Stimulated activated CD4-positive, alpha-beta T cell treated with anti-CD3 and anti-CD28 coated beads, Interleukin-4, amount 100 ng/mL, for 4 hours (primary cell): Measurements from ENCODE around the gene ATP8A1.

Experiments
- DNase-seq, 2 experiments: peaks; one replicate each; pipeline ENCODE4 v3.0.0-alpha.2; 2020

The ATP8A1 gene

GRCh38 chr4:42458657-42459056 is 198.2 kb downstream of the ATP8A1 start:
- DNase-seq = no peak

- no peak for DNase-seq
Observed at GRCh38 chr4:42454755-42455420, 202.0 kb downstream of the ATP8A1 start.

- no peak for DNase-seq
Observed at GRCh38 chr4:42453612-42454011, 203.3 kb downstream of the ATP8A1 start.

- no peak for DNase-seq
Observed at GRCh38 chr4:42452823-42453222, 204.1 kb downstream of the ATP8A1 start.

GRCh38 chr4:42446823-42447222 is 210.1 kb downstream of the ATP8A1 start:
- DNase-seq = no peak

- no peak for DNase-seq
Observed at GRCh38 chr4:42445038-42445437, 211.9 kb downstream of the ATP8A1 start.

- no peak for DNase-seq
Observed at GRCh38 chr4:42442601-42443000, 214.3 kb downstream of the ATP8A1 start.

- no peak for DNase-seq
Observed at GRCh38 chr4:42440083-42440482, 216.8 kb downstream of the ATP8A1 start.

GRCh38 chr4:42436928-42437565 is 219.9 kb downstream of the ATP8A1 start:
- DNase-seq = no peak

- DNase-seq = no peak
Observed at GRCh38 chr4:42428036-42428435, 228.9 kb downstream of the ATP8A1 start.

GRCh38 chr4:42425146-42426065 is 231.5 kb downstream of the ATP8A1 start:
- no peak for DNase-seq

GRCh38 chr4:42420140-42420539 is 236.8 kb downstream of the ATP8A1 start:
- no peak for DNase-seq

- no peak for DNase-seq
Observed at GRCh38 chr4:42417550-42417949, 239.4 kb downstream of the ATP8A1 start.

GRCh38 chr4:42416017-42416416 is 240.9 kb downstream of the ATP8A1 start:
- no peak for DNase-seq

GRCh38 chr4:42415281-42415680 is 241.6 kb downstream of the ATP8A1 start:
- no peak for DNase-seq

- no peak for DNase-seq
Observed at GRCh38 chr4:42412251-42412650, 244.7 kb downstream of the ATP8A1 start.

- no peak for DNase-seq
Observed at GRCh38 chr4:42411803-42412202, 245.1 kb downstream of the ATP8A1 start.

GRCh38 chr4:42410446-42410845 is 246.5 kb downstream of the ATP8A1 start:
- DNase-seq = no peak

- DNase-seq = no peak
Observed at GRCh38 chr4:42404001-42404400, 252.9 kb downstream of the ATP8A1 start.

- DNase-seq = no peak
Observed at GRCh38 chr4:42401171-42401570, 255.7 kb downstream of the ATP8A1 start.

GRCh38 chr4:42399393-42399792 is 257.5 kb downstream of the ATP8A1 start:
- DNase-seq = no peak

GRCh38 chr4:42398871-42399331 is 258.0 kb downstream of the ATP8A1 start:
- no peak for DNase-seq

- DNase-seq = no peak
Observed at GRCh38 chr4:42398171-42398870, 258.6 kb downstream of the ATP8A1 start.
